ENCODE data around the gene KLHL22.
"Not testable (repeated sequence)": the region's sequence is repeated elsewhere in the genome, so short reads cannot be mapped to it uniquely, and the experiment has no call there.

Gene KLHL22

DNA sequence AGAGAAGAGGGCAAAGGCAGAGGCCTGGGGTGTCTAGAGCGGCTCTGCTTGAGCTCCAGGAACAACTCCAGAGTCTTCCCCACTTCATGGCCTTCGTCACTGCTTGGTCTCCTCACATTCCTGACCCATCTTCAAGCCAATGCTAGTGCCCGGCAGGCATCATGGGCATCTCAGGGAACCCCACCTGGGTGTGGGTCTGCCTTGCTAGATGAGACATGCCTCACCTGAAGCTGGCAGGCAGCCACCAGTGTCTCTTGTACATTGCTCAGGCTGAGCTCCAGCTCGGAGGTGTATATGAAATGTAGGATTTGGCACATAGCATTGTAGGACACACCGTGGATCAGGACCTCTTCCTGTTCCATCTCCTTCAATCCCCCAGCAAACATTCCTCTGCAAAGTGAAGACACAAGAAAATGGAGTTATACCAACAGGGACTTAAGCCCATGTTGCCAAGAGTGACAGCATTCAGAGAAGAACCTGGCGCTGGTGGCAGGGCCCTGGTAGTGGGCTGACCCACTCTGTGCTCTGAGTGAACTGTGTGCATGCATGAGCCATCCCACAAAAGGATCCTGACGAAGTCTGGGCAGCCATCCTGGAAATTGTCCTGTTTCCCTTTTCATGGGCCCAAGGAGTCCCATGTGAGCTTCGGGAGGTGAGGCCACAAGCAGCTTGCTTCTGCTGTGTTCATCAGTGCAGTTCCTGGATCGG lies 24.3 kb downstream of the KLHL22 start:
- DNase-seq (ENCODE audit: low read depth), result no peak

DNA sequence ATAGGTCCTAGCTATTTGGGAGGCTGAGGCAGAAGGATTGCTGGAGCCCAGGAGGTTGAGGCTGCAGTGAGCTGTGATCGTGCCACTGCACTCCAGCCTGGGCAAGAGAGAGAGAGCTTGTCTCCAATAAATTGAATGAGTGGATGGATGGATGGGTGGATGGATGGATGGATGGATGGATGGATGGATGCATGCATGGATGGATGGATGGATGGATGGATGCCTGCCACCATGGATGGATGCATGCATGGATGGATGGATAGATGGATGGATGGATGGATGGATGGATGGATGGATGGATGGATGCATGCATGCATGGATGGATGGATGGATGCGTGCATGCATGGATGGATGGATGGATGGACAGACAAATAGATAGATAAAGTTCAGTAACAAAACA lies 25.1 kb downstream of the KLHL22 start:
- not testable (repeated sequence) for DNase-seq (ENCODE audit: low read depth)

DNA sequence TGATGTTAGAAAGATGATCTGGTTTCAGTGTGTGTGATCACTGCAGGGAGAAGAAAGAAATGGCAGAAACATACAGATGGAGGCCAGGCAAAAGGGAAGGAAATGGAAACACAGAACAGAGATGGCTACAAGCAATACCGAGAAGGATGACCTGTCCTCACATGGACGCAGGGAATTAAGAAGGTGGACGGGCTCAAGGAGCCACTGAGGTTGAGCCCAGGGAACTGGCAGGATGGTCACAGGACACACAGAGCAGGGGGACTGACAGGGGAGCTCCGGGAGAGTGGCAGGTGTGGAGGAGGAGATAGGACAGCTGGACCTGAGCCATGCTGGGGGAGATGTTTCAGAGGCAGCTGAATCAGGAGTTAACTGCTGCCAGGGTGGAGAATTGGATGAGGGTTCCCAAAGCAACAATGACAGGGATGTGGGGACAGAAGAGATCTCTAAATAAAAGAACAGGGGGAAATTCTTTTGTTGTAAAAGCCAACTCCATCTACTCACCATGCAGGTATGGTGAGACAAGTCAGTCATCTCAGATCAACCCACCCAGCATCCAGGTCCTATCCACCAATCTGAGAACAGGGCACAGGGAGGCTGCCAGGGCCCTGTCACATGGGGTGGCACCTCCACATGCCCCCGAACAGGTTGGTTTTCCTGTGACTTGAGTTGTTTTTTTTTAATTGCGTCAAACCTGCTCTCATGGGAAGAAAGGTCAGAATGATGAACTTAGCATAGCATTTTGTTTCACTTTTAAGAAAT lies 26.3 kb downstream of the KLHL22 start:
- DNase-seq (ENCODE audit: low read depth), result no peak

DNA sequence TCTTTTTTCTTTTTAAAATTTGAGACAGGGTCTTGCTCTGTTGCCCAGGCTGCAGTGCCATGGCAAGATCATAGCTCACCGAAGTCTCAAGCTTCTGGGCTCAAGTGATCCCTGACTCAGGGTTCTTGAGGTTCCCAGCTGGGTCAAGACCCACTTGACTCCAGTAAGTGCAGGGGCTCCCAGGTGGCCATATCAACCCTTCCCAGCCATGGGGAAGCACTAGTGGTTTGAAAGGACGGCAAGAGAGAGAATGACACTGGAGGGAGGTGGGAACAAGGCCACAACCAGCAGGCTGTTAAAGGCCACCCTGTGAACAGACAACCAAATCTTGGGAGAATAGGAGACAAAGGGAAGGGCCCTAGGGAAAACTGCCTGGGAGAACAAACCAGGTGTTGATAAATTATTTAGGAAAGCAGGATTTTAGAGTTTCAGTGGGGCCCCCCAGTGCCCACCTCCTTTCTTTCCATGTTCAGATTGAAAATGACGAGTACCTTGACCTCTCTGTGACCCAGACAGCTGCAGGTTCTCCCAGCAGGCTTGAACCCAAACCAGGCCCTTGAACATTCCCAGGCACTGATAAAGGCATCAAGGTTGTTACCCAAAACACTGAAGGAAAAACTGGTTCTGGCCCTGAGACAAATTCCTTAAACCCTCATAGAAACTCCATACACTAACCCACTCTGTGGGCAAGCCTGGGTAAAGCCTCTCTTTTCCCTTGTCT lies 28.8 kb downstream of the KLHL22 start:
- no peak for DNase-seq (ENCODE audit: low read depth)

DNA sequence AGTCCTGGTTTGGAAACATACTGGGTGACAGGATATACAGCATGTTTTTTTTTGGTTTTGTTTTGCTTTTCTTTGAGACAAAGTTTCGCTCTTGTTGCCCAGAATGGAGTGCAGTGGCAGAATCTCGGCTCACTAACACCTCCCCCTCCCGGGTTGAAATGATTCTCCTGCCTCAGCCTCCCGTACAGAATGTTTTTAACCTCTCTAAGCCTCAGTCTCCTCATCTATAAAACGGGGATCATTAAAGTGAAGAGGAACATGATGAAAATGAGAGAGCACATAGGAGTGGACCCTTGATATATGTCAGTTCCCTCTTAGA lies 29.9 kb downstream of the KLHL22 start:
- DNase-seq (ENCODE audit: low read depth), result no peak

DNA sequence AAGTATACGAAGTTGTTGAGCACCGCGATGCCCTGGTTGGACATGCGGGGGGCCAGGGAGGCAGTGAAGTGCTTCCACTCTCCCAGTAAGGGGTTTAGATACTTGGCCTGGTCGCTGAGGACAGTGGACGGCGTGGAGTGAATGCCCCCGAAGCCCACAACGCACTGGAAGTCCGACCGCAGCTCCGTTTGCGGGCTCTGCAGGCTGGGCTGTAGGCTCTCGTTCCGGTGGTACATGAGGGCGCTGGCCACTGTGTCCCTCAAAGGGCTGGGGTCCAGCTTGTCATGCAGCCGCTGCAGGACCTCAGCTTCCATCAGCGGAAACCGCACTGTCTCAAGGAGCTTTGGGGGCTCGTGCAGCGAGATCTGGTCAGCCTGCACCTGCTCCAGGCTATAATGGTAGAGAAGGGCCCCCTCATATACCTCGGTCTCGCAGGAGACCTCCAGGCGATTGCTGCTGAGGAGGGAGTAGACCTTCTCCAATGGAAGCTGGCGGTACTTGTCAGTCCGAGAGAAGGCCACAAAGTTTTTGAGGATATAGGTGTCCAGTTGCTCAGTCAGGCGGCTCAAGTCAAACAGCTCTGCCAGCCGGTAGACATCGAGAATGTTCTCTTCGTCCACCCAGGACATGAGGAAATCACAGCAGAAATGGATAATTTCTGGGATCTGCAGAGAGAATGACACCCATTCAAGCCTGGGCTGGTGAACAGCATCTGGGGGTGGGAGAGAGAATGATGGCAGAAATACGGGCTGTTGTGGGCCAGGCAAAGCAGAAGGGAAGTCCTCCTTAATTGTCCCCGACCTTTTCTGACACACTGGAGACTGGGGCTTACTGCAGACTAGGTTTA lies 30.5 kb downstream of the KLHL22 start:
- no peak for DNase-seq (ENCODE audit: low read depth)

DNA sequence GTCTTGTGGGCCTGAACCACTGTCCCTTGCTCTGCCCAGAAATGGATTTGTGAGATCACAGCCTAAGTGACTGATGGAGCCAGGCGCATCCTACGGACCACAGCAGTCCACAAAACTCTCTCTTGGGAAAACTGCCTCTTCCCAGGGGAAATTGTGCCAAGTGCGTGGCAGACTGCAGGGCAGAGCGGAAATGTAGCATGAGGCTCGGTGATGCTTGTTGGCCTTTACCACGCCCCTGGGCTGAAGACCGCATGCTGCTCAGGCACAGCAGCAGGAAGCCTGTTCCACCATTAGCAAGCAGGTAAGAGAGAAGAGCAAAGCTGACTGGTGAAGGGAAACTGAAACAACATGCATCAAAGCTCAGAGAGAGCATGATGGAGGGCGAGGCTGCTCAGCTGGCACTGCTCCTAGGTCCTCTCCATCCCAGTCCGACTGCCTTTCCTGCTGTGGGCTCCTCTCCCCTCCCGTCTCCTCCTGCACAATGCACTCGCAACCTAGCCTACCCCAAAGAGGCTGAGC lies 31.4 kb downstream of the KLHL22 start:
- DNase-seq (ENCODE audit: low read depth), result no peak

DNA sequence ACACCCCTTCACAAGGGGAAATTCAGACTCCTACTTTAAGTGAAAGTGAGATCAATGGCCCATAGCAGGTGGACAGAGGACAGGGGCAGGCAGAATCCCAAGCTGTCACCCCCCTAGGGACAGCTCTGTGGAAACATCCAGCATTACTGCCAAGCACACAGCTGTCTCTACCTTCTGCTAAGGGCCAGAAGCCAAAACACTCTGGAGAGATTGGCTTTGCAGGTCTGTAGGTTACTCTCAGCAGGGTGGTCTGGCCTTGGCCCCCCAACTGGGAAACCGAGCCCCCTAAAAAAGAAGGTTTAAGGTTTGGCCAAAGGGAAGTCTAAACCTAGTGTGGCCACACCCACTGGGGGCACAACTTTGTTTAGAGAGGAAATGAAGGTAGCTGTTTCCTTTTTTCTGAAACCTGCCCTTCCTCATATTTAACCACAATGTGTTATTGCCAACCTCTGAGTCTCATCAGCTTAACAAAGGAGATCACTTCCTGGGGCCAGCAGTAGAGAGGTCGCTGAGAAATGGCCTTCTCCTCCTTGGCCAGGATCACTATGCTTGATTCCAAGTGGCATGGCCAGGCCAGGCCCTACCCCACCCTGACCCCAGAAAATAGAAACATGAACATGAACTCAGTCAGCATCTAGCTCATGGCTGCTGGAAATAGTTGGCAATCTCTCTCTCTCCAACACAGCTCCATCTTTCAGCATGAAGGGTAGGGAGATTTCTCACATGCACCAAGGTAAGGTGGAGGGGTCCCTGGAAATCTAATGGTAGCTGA lies 32.1 kb downstream of the KLHL22 start:
- no peak for DNase-seq (ENCODE audit: low read depth)

DNA sequence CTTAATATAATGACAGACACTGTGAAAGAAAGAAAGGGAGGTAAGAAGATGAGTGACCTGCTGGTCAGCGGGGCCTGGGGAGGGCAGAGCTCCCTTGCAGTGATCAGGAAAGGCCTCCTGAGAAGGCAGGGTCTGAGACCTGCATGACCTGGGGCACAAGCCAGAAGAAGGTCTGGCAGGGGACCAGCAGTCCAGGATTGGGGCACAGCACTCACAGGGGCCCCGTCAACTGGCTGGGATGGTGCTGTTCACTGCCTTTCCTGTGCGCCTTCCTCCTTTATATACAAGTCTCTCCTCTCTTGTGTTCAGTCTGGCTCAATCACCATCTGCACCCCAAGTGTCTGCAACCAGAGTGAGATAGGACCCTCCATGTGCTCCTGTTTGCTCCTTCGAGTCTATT lies 35.7 kb downstream of the KLHL22 start:
- DNase-seq (ENCODE audit: low read depth), result no peak

DNA sequence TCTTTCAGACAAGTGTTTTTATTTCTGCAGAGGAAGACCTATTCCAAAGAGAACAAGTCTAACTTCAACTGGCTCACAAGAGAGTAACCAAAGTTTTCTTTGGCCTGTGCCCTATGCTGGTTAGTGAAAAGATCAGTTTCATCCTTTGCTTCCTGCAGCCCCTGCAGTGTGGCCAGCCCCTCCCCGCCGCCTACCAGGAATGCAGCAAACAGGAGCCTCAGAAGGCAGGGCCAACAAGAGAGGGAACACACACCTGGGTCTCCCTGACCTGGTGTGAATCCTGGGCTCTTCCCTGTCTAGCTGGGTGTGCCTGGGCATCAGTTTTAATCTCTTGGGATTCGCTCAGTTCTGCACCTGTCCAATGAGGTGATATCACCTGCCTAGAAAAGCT lies 36.4 kb downstream of the KLHL22 start:
- no peak for DNase-seq (ENCODE audit: low read depth)

DNA sequence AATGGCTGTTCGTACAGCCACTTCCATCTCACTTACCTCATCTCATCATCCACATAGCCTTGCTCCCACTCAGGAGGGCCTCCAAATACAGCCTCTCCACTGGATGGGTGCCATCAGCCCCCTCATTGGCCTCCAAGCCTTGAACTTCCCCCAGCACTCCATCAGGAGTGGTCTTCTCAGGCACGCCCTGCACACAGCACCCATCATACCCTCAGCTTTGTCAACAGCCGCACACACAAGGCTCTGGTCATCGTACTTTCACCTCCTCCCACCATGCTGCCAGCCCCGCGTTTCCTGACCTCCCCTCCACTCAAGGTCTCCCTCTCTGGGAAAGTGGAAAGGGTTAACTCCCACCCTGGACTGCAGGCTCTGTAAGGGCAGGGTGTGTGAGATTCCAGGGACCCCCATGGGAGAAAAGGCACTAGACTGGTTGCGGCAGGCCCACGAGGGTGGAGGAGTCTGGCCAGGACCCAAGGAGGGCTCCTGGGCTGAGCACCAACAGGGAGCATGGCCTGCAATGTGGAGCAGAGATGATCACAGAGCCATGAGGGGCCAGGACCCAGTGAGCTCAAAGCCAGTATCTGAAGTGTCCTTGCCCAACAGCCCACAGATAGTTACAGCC lies 37.0 kb downstream of the KLHL22 start:
- no peak for DNase-seq (ENCODE audit: low read depth)

DNA sequence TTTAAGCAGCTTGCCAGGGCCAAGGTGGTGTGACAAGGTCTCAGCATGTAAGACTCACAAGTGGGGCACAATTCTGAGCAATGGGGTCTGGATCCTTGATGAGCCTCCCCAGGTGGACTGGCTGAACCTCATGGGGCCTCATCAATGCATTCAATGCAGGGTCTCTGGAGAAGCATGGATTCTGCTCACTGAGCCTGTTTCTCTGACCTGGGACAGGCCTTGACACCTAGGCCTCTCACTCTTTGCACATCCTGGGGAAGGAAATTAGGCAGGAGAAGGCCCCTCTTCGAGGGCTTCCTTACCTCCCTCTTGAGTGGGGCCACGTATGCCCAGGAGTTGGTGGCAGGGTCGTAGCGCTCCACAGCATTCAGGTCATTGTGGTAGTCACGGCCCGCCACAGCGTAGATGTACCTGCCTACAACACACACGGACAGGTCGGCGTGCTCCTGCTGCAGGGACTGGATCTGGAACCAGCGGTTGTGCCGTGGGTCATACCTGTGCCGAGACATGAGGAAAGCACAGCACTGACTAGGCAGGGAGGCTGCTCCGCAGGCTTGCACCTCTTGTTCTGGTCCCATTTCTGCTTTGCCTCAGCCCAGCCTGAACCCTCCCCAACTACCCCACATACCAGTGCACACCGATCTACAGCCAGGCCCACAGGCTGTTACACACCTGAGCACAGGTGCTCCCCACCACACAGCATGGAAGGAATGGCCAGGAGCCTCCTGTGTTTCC lies 37.9 kb downstream of the KLHL22 start:
- no peak for DNase-seq (ENCODE audit: low read depth)

DNA sequence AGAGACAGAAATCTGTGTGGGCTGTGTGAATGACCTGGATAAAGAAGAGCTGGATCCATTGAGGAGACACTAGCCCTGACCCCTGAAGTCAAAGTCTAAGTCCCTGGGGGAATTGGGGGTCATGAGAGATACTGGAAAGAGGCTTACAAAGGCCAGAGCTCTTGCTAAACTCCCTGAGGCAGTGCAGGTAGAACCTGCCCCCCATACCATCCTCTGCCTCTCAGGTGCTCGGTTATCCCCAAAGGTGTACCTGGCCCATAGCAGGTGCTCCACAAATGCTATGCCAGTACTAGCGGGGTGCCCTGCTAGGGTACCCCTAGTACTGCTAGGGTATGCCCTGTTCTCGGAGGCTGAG lies 38.9 kb downstream of the KLHL22 start:
- DNase-seq (ENCODE audit: low read depth), result no peak

DNA sequence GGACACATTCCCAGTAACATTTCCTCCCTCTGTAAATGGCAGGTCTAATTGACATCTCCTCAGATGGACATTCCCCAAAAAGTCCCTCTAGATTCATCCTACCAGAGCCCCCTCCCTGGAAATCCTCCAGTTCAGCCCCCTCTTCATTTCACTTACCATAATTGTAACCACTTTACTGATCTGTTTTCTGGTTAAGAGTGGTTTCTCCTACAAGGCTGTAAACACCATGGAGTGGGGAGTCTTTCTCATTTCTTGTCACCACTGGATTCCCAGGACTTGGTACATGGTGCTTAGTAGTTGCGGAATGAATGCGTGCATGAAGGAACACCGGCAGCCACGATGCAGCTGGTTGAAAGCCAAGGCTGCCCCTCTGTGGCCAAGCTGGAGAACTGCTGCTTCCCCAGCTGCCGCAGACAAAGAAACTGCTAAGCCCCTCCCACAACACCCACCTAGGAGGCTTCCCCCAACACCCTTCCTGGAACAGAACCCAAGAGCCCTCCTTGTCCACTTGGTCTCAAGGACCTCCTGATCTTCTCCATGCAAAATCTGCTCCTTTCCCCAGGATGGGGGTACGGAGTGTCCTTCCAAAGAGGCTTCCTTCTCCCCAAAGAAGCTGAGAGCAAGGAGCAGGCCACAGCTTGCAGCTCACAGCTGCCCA lies 39.4 kb downstream of the KLHL22 start:
- DNase-seq (ENCODE audit: low read depth), result peak; percentile 40

DNA sequence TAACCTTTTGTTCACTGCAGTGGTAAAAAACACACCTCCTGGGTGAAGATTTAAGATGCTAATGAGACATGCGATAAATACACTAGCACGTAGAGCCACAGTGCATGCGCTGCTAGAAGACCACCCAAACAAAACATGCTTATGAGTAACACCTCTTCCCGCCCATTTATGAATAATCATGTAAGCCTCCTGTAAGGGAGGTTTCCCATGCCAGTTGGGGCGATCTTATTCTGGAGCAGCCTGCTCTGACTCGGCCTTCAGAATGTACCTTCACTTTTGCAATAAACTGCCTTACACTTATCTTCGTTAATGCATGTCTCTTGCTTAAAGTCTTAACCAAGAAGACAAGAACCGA lies 39.9 kb downstream of the KLHL22 start:
- DNase-seq (ENCODE audit: low read depth), result no peak

DNA sequence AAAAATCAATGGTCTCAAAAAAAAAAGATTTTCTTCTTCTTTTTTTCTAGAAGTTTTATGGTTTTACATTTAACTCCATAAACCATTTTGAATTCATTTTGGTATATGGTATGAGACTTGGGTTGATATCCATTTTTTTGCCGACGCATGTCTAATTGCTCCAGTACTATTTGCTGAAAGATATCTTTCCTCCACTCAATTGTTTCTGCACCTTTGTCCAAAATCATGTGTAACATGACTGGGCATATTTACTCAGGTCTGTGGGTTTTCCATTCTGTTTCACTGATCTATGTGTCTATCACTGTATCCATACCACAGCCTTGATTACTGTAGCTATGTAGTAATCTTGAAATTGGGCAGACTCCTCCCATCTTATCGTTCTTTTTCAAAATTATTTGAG lies 42.4 kb downstream of the KLHL22 start:
- no peak for DNase-seq (ENCODE audit: low read depth)

DNA sequence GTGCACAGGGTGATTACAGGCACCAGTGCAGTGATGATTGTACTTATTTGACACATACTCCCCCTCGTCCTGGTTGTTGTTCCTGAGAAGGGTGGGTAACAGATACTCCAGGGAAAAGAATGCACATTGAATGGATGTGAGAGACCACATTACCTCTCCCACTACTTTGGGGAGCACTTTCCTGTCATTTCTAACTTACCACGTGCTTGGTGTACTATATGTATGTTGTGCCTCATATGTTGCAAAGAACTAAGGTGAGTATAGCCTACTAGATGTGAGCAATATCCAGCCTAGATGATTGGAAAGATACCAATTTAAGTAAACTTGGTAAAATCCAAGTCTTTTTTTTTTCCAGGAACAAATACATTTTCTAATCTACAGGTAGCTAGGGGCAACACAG lies 43.7 kb downstream of the KLHL22 start:
- DNase-seq (ENCODE audit: low read depth), result no peak

DNA sequence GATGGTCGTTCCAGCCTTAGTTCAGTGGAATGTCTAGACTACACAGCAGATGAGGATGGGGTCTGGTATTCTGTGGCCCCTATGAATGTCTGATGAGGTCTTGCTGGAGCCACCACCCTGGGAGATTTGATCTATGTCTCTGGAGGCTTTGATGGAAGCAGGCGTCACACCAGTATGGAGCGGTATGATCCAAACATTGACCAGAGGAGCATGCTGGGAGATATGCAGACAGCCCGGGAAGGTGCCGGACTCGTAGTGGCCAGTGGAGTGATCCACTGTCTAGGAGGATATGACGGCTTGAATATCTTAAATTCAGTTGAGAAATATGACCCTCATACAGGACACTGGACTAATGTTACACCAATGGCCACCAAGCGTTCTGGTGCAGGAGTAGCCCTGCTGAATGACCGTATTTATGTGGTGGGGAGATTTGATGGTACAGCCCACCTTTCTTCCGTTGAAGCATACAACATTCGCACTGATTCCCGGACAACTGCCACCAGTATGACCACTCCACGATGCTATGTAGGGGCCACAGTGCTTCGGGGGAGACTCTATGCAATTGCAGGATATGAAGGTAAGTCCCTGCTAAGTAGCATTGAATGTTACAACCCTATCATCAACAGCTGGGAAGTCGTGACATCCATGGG lies 44.3 kb downstream of the KLHL22 start:
- DNase-seq (ENCODE audit: low read depth), result not testable (repeated sequence)

DNA sequence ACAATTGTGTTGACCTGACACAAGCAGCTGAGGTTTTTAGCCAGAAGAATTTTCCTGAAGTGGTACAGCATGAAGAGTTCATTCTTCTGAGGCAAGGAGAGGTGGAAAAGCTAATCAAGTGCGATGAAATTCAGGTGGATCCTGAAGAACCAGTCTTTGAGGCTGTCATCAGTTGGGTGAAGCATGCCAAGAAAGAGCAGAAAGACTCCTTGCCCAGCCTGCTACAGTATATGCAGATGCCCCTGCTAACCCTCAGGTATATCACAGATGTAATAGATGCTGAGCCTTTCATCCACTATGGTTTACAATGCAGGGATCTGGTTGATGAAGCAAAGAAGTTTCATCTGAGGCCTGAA lies 45.1 kb downstream of the KLHL22 start:
- DNase-seq (ENCODE audit: low read depth), result no peak

Measured in non-pigmented ciliary epithelial cell (primary cell).